Measurements from ENCODE around the gene TMEM151B.

The TMEM151B gene

DNA sequence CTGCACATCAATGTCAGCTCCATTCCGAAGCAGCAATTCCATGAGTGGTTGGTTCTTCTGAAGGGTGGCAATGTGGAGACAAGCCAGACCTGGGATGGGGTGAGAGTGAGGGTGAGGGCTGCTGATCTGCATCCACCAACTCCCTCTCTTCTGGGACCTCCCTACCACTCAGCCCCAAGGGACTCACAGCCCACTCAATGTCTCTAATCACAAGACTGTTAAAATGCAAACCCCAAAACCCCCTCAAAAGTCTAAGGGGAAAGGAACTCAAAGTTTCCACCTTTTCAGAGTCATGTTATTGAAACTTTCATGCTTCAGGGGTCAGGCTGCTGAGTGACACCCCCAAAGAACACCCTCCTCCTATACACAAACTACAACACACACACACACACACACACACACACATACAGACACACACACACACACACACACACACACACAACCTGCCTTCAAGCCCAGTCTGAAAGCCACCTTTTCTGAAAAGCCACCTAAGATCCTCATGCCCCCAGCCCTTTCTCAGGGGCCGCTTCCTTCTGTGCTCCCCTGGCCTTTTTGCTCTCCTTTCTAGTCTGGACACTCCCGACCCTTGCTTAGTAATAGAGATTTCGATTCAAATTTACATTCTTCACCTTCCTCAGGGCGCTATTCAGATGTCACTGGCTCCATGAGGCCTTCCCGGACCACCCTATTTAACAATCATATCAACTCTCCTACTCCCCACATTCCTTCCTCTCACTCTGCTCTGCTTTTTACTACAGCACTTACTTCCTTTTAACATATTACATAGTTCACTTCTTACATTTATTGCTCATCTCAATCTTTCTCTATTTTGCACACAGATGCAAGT lies 9.6 kb upstream of the TMEM151B start:
- no peaks in the 10 kb centered on the region for H3K9me3 ChIP-seq (replicated peaks; ENCODE audit: insufficient read depth, low read length)
- H3K79me2 ChIP-seq (ENCODE audit: low read length) = peaks cover 64% of the 10 kb centered on the region
- peaks cover 60% of the 10 kb centered on the region for H3F3A ChIP-seq (ENCODE audit: insufficient read depth, low read length)
- no peak overlapping the region for H3K4me2 ChIP-seq (ENCODE audit: low read depth, low read length)
- H3K36me3 ChIP-seq (replicated peaks; ENCODE audit: insufficient read depth, low read length) = no peaks in the 10 kb centered on the region; the same call in 1 of the 2 replicates
- H3K27me3 ChIP-seq (replicated peaks; ENCODE audit: insufficient read depth, low read length) = no peaks in the 10 kb centered on the region
- no peaks in the 10 kb centered on the region for H3K9me2 ChIP-seq (replicated peaks; ENCODE audit: insufficient read depth, low read length)
- no peak overlapping the region for H3K27ac ChIP-seq (ENCODE audit: low read length)
- DNase-seq = no peak
- no peak overlapping the region for H3K4me3 ChIP-seq (ENCODE audit: low read length)
- no peak for TF ChIP-seq EZH2 (optimal IDR thresholded peaks at IDR 0.05; ENCODE audit: low read depth, low read length)
- TF ChIP-seq EZH2phosphoT487 (IDR thresholded peaks at IDR 0.05; ENCODE audit: low read length) = no peak
- TF ChIP-seq, protein P1, sequence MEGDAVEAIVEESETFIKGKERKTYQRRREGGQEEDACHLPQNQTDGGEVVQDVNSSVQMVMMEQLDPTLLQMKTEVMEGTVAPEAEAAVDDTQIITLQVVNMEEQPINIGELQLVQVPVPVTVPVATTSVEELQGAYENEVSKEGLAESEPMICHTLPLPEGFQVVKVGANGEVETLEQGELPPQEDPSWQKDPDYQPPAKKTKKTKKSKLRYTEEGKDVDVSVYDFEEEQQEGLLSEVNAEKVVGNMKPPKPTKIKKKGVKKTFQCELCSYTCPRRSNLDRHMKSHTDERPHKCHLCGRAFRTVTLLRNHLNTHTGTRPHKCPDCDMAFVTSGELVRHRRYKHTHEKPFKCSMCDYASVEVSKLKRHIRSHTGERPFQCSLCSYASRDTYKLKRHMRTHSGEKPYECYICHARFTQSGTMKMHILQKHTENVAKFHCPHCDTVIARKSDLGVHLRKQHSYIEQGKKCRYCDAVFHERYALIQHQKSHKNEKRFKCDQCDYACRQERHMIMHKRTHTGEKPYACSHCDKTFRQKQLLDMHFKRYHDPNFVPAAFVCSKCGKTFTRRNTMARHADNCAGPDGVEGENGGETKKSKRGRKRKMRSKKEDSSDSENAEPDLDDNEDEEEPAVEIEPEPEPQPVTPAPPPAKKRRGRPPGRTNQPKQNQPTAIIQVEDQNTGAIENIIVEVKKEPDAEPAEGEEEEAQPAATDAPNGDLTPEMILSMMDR (IDR thresholded peaks at IDR 0.05; ENCODE audit: low read length) = no peak
- no peak overlapping the region for H3K9ac ChIP-seq (ENCODE audit: low read length)
- peaks cover 30% of the 10 kb centered on the region for H3K4me1 ChIP-seq (ENCODE audit: low read length)
- H4K20me1 ChIP-seq (ENCODE audit: insufficient read depth, low read length) = peaks cover 2% of the 10 kb centered on the region; the same call in 1 of the 2 replicates
- no peak overlapping the region for H2AFZ ChIP-seq (ENCODE audit: low read length)

DNA sequence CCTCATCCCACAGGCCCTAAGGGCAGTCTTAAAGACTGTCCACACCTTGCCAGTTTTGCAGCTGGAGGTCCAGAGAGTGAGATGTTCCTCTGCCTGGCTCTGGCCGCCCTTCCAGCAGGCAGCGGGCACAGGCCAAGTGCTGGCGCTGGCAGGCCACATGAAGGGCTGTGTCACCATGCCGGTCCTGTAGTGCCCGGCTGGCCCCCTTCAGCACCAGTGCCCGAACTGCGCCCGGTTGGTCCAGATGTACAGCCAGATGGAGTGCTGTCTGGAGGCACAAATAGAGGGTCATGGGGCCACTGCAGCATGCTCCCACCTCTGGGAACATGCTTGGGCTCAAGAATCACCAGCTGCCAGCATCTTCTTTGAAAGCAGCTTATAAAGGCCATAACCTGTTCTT lies 8.7 kb upstream of the TMEM151B start:
- Histone ChIP-seq H3F3A (ENCODE audit: insufficient read depth, low read length) (peaks cover 60% of the 10 kb centered on the region), H3K79me2 (ENCODE audit: low read length) (peaks cover 58% of the 10 kb centered on the region), H3K4me2 (ENCODE audit: low read depth, low read length) (peak overlapping the region; percentile 92; the same call in 1 of the 2 replicates), H4K20me1 (ENCODE audit: insufficient read depth, low read length) (no peaks in the 10 kb centered on the region), H3K4me1 (ENCODE audit: low read length) (peaks cover 33% of the 10 kb centered on the region), H3K36me3 (replicated peaks; ENCODE audit: insufficient read depth, low read length) (no peaks in the 10 kb centered on the region; the same call in 1 of the 2 replicates), H2AFZ (ENCODE audit: low read length) (no peak overlapping the region), H3K9me3 (replicated peaks; ENCODE audit: insufficient read depth, low read length) (no peaks in the 10 kb centered on the region), H3K9me2 (replicated peaks; ENCODE audit: insufficient read depth, low read length) (no peaks in the 10 kb centered on the region), H3K27ac (ENCODE audit: low read length) (no peak overlapping the region), H3K4me3 (ENCODE audit: low read length) (no peak overlapping the region), H3K9ac (ENCODE audit: low read length) (no peak overlapping the region), H3K27me3 (replicated peaks; ENCODE audit: insufficient read depth, low read length) (no peaks in the 10 kb centered on the region)
- DNase-seq = no peak
- TF ChIP-seq EZH2 (optimal IDR thresholded peaks at IDR 0.05; ENCODE audit: low read depth, low read length) = no peak
- TF ChIP-seq, protein P1 (IDR thresholded peaks at IDR 0.05; ENCODE audit: low read length) = no peak
- TF ChIP-seq EZH2phosphoT487 (IDR thresholded peaks at IDR 0.05; ENCODE audit: low read length) = no peak

DNA sequence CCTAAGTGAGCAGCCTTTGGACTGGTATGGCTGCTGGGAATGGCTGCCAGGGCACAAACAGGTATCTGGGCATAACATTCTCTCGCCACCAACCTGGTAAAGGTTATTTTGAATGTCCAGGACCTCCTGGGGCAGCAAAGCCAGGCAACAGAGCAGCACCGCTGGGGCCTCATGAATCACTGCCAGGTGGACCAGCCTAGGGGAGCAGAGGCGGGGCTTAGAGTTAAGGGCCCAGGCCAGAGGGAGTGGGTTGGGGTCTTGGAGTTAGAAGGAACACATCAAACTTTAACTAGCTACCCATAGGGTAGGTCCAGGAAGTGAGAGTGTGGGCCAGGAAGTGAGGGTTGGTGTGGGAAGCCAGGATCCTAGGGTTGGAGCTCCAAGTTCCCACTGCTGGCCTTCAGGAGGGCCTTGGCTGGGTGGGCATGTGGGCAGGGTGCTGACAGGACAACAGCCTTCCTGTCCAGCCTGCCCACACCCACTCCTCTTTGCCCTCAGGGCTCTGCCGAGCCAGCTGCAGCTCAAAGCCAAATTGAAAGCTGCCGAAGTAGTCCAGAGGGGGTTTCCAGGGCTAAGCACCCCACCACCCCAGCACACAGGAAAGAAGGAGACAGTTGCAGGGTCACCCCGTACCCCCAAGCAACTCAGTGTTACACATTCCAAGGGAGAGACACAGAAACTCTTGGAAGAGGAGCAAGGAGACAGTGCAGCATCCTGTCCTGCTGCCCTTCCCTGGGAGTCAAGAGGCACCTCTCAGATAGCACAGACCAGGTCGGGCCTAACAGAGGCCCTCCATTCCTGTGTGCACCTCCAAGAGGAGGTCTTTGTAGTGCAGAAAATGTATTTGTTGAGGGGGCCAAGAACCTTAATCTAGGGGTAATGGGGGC lies 7.5 kb upstream of the TMEM151B start:
- Histone ChIP-seq H3K4me2 (ENCODE audit: low read depth, low read length) (peak overlapping the region; percentile 92), H3K4me3 (ENCODE audit: low read length) (peak overlapping the region; percentile 95), H3K9me2 (replicated peaks; ENCODE audit: insufficient read depth, low read length) (no peaks in the 10 kb centered on the region), H3K4me1 (ENCODE audit: low read length) (peaks cover 37% of the 10 kb centered on the region), H3F3A (ENCODE audit: insufficient read depth, low read length) (peaks cover 58% of the 10 kb centered on the region), H3K9me3 (replicated peaks; ENCODE audit: insufficient read depth, low read length) (no peaks in the 10 kb centered on the region), H3K9ac (ENCODE audit: low read length) (peak overlapping the region; percentile 83), H2AFZ (ENCODE audit: low read length) (peak overlapping the region; percentile 42; the same call in 1 of the 2 replicates), H3K27ac (ENCODE audit: low read length) (peak overlapping the region; percentile 91), H4K20me1 (ENCODE audit: insufficient read depth, low read length) (no peaks in the 10 kb centered on the region), H3K79me2 (ENCODE audit: low read length) (peaks cover 51% of the 10 kb centered on the region), H3K27me3 (replicated peaks; ENCODE audit: insufficient read depth, low read length) (no peaks in the 10 kb centered on the region), H3K36me3 (replicated peaks; ENCODE audit: insufficient read depth, low read length) (no peaks in the 10 kb centered on the region; the same call in 1 of the 2 replicates)
- no peak for TF ChIP-seq EZH2phosphoT487 (IDR thresholded peaks at IDR 0.05; ENCODE audit: low read length)
- no peak for TF ChIP-seq EZH2 (optimal IDR thresholded peaks at IDR 0.05; ENCODE audit: low read depth, low read length)
- TF ChIP-seq, protein P1 (IDR thresholded peaks at IDR 0.05; ENCODE audit: low read length) = no peak
- DNase-seq = peak; percentile 29

Measured in MM.1S (cell line).